Limb (tissue), 2 donors: Measurements from ENCODE around the gene SCUBE1.

ENCODE experiments used
- DNase-seq, 2 donors: peaks; one replicate each; pipeline ENCODE4 v3.0.0-alpha.2; 2016; ENCODE audit errors: extremely low spot score in 2 of 2

SCUBE1 gene

DNA sequence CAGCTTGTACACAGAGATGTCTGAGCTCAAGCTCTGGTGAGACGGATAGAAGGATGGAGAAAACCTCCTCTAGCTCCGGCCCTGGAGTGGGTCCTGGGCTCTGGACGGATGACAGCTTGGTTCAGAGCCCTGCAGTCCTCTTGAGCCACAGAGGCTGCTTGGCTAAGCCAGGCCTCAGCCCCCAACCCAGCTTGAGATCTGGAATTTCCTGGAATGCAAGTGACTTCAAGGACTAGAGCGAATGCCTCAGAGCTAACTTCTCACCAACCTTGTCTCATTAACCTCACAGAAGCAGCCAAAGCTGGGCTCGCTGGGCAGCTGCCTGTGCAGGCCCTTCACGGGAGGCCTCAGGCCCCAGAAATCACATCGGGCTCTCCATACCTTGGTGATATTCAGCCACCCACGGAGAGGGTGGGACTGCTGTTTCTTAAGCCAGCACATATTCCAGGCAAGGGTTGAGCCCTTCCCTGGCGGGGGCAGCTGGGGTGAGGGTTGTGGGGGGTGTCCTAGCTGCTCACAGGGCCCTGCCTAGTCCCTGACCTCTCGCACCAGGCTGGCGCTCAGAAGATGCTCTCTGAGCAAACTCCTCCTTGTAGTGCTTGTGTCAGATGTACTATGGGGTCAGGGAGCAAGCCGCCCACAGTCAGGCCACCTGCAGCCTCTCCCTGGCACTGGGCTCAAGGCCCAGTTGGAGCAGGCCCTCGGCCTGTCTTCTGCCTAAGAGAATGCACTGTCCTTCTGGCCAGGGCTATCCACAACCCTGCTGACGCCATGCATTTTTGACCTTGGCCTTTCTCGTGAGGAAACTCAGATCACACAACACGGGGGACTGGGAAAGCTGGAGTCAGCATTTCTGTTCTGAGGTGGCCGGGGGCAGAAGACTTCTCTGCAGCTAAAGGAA, 82.6 kb downstream of the SCUBE1 start:
- no peak for DNase-seq

DNA sequence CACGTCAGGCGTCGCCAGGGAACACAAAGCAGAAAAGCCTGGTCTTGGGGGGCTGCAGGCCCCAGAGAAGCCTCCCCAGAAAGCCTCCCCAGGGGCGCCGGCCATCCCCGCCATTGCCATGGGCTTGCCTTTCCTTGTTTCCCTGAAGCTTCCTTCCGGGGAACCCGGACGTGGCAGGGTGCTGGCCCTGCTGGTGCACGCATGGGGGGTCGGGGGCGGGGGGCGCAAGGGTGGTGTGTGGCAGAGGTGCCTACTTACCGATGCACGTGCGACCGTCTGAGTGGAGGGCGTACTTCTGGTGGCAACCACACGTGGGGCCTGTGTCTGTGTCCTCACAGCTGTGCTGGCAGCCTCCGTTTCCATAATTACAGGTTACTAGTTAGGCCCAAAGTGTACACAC, 85.2 kb downstream of the SCUBE1 start:
- no peak for DNase-seq

DNA sequence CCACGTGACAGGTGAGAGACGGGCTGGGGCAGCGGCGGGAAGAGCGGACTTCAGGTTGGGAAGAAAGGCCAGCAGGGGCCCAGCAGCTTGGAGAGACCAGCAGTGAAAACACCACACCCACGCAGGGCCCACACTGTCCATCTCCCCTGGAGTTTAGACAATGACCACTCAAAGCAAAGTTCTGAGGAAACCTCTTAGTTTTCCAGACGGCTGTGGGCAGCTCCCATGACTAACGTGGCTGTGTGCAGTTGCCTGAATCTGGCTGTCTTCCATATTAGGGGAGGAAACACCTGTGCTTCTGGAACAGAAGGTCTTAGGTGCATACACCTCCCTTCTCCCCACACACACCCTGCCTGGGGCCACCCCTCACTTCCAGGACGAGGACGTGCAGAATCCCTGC, 85.6 kb downstream of the SCUBE1 start:
- no peak for DNase-seq

DNA sequence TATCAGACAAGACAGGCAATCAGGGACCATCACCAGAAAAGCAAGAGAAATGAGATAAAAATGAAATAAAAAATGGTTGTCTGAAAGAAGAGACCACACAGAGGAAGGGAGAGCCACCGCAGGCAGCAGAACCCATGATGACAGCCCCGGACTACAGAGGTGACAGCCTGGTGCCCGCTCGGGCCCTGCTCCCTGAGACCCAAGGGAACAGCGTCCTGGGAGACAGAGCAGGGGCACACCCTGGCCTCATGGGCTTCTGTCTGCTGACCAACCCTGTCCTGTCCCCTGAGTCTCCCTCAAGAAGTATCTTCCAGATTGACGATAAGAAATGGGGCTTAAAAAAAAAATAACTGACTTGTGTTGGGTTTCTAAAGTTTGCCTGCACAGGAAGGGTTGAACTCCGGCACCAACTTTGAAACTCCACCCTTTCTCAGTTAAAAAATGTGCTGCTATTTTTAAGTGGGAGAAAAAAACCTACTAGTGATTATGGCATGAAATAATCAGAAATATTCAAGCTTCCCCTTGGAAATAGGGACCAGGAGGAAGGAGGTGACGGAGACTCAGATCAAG, 86.1 kb downstream of the SCUBE1 start:
- no peak for DNase-seq

DNA sequence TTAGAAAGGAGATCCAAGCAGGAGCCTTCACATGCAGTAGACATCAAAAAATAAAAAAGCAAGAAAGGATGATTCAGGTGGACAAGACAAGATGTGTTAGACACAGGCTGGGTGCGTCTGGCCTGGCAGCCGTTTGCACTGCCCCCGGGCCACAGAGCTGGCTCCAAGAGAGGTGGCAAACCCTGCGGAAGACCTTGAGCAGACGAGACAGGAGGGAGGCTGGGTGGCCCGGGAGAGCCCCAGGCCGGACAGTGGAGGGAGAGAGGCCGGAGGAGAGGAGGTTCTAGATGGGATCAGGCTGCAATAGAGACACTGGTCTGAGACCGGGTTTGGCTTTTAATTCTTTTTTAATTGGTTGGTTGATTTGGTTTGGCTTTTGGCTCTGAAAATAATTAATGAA, 86.6 kb downstream of the SCUBE1 start:
- no peak for DNase-seq

DNA sequence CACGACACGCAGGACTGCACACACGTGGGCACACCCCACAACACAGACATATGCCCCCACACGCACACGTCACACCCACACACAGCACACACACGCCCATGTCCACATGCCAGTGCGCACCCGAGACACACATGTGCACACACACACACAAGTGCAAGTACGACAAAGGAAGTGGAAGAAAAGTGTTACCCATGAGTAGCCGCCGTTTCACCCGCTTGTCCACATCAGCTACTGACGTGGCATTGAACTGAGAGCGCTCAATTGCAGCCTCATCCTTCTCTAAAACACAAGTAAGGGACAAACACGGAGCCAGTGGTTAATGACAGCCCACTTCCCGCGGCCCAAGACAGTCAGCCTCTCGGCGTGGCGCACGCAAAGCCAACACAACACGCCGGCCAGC, 87.9 kb downstream of the SCUBE1 start:
- no peak for DNase-seq

DNA sequence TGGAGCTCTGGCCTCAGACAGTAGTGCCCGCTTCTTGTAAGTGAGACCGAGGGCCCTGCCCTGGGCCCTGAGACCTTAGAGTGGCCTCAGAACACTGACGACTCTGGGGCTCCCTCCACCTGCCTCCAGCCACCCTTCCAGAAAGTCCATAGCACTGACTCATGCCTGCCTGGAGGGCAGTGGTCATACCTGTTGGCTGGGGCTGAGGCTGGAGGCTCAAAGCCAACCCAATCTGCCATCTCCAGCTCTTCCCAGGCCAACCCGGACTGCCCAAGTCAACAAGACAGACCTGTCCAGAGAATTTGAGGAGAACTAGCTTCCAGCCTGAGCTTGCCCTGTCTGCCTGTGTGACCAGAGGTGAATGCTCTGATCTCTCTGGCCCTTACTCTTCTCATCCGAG, 89.3 kb downstream of the SCUBE1 start:
- DNase-seq = no peak

DNA sequence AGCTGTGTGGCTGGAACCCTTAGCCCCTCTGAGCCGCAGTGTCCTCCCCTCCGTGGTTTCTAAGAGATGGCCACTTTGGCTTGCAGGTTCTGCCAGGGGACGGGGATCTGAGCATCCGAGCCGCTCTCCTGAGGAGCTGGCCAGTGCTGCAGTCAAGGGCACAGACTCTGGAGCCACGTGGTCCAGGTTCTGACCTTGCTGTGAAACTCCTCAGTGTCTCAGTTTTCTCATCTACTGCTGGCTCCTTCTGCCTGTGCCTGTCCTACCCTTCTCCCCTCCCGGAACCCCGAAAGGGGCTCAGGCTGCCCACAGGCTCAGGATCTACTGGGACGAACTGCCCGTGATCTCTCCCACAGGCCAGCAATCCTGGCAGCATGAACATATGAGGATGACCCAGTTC, 90.9 kb downstream of the SCUBE1 start:
- DNase-seq = no peak

DNA sequence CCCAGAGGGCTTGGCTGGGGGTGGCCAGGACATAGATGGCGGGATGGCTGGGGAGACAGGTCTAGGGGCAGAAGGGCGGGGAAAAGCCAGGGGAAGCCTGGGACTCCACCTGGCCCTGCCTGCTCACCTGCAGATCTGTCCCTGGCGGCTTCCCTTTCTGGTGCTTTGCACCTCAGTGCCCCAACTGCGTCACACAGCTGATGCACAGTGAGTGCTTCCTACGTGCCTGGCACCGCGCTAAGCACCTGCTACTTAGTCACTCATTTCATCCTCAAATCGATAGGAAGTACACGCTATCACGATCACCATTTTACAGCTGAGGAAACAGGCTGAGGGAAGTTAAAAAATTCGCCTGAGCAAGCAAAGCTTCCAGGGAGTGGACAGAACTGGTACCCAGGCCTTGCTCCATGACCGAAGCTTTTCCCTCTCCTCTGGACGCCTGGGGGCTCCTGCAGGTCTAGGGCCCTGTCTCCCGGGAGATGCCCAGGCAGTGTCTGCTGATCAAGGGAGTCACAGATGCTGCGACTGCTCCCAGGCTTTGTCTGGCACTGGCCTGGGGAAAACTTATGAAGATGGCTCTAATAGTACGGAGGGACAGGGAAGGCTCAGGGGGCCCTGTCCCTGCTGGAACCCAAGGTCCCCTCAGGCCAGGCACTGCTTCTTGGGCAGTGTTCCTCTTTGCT, 93.2 kb downstream of the SCUBE1 start:
- DNase-seq = no peak

DNA sequence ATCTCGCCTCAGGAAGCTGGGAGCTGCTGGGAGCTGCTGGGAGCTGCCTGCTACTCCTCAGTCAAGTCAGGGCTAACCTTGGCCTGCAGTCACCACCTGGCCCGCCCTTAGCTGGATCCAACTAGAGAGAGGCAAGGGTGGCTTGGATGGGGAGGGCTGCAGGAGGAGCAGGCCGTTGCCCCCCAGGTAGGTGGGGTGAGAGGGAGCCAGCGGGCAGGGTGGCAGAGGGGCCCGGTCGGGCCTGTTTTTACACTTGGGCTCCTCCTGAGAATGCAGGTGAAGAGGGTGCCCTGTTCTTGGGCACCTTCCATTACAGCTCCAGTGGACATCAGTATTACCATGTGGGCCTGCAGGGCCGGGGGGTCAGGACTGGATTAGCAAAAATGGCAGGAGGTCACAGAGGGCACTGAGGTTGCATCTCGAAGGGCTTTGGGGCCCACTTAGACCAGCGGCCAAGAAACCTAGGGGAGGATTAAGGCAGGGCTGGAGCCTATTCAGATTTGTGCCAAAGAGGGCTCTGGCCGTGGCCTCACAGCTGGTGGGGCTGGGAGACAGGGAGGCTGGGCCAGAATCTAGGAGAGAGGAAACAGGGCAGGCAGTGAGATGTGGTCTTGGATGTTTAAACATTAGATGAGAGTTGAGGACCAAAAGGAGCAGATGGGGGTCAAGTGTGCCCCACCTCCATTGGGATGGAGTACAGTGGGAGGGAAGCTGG, 95.5 kb downstream of the SCUBE1 start:
- no peak for DNase-seq

DNA sequence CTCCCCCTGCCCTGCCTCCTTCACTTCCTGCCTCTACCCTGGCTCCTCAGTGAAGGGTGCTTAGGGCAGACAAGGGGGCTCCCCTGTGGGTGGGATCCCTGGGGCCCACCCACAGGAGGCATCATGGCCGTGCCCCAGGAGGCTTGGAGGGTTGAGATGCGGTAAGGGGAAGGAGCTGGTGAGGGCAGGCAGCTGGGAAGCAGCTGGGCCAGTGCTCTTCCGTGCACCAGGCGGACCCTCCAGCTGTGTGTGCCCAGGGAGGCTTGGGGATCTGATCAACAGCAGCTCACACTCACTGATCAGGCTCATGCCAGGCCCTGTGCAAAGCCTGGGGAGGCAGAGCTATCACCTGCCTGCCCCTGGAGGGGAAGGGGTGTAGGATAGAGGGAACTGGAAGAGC, 97.0 kb downstream of the SCUBE1 start:
- DNase-seq = no peak

DNA sequence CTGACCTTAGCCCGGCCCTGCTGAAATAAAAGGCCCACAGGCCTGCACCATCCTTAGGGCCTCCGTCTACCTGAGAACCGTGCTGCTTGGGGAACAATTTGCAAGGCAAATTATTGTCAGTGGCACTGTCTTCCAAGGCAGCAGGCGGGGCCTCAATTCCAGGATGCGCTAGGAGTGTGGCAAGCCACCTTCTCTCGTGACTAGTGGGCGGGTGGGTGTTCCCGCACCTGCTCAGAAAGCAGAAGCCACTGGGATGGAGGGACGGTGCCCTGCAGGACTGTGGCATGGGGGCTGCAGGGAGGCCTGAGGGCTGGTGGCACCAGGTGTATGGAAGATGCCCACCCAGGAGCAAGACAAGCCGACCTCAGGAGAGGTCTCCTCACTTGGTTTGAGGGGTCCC, 97.5 kb downstream of the SCUBE1 start:
- DNase-seq = no peak

DNA sequence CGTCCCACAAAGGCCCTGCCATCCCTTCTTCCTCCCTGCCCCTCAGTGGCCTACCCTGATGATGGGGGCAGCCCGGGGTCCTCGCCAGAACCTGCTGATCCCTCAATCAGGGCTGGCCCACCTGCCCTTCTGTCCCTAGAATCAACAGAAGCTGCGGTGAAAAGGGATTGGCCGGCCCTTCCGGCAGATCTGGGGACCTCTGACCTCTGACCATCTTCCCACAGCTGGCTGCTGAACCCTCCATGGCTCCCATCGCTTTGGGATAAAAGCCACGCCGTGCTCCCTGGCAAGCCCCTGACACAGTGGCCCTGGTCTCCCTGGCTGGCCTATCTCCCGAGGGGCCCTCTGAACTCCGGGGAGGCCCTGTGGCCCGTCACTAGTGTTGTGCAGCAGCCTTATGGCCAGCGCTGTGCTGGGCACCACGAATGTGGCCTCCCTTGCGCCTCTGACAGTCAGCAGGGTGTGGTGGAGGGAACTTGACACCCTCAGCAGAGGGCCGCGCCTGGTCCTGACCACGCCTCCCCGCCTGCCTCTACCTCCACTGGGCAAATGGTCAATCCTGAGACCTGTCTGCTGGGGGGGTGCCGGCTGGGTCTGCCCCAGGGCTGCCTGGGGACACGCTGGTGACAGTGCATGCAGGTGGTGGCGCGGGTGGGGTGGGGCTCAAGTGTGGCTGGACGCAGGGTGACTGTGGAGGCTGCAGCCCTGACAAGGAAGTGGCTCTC, 98.2 kb downstream of the SCUBE1 start:
- DNase-seq = no peak

DNA sequence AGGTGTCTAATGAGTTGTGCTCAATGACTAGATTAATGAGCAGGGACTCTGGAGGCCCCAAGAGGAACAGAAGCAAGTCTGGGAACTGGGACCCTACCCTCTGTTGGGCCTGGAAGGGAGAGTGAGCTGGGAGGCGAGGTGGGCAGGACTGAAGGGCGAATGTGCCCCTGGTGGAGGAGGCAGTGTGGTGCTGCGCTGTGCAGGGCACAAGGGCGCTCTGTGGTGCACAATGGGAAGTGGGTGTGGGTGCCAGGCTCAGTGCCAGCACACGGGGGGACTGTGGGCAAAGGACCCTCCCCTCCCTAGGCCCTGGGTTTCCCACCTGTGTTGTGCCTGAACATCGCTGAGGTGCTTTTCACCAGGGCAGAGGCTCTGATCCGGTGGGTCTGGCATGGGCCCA, 98.8 kb downstream of the SCUBE1 start:
- no peak for DNase-seq

DNA sequence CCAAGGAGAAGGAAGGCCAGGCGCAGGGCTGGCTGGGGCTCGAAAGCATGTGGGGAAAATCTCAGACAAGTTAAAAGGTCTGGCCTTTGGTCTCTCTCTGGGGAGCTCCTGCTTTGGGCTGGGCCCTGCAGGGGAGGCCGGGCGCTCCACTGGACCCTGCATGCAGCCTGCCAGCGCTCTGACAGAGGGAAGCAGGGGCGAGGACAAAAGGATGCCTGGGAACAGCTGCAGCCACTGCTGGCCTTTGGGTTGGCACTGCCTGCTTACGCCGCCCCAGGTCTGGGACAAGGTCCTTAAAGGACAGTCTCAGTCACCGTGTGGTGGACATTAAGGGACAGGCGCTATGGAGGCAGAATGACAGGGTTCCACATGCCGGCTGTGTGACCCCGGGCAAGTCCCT, 99.8 kb downstream of the SCUBE1 start:
- DNase-seq = no peak

DNA sequence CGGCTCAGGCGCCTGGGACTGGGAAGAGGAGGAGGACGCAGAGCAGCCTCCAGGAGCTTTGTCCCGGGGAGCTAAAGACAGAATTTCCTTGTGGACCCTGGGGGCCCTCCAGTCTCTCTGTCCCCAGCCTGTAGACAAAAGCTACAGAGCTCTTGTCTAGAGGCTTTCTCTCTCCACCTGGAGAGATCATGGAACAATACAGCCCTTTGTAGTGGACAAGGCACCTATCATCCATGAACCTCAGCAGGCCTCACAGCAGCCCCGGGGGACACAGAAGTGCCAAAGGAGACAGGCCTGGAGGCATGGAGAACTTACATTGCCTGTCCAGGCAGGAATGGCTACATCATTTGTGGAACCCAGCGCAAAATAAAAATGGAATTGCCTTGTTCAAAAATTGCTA, 100.5 kb downstream of the SCUBE1 start:
- no peak for DNase-seq

DNA sequence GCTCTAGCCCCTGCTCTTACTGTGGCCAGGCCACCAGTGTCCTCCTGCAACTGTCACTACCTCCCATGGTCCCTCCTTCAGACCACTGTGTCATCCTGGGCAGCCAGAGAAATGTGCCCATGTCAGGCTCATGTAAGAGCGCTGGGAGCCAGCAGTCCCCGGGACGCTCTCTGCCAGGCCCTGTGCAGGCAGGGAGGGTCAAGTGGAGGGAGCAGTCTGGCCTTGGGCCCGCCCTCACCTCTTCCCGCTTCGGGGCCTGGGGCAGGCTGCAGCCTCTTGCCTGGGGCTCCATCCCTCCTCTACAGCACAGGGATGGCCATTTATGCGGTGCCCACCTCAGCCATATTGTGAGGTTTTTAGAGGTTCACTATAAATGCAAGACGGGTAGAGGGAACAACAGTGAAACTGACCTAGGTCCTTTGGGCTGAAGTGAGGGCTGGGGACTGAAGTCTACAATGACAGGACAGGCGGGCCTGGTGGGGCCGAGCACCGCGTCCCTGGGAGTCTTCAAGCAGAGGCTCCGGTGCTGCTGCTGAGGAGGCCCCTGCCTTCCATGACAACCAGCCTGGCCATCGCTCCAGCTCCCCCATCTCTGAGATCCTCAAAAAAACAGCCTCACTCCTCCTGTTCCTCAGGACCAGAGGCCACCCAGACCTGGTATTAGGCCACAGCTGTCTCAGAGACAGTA, 101.3 kb downstream of the SCUBE1 start:
- DNase-seq = no peak

DNA sequence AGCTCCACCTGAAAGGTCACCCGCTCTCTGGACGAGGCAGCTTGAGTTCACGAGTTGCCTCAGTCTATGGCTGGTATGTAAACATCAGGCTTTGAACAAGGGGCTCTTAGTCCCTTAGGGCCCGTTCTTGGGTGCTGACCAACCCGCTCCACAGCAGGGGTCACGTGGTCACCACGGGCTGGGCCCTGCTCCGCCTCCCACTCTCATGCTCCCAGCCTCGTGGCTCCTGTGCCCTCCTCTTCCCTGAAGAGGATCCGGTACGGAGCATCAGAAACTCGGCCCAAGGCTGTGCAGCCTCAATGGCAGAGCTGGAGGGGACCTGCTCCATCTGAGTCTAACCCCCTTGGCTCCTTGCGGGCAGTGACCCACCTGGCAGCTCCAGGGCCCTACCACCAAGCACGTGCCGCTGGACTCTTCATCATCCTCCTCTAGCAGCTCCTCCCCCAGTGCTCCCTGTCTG, 102.0 kb downstream of the SCUBE1 start:
- no peak for DNase-seq

DNA sequence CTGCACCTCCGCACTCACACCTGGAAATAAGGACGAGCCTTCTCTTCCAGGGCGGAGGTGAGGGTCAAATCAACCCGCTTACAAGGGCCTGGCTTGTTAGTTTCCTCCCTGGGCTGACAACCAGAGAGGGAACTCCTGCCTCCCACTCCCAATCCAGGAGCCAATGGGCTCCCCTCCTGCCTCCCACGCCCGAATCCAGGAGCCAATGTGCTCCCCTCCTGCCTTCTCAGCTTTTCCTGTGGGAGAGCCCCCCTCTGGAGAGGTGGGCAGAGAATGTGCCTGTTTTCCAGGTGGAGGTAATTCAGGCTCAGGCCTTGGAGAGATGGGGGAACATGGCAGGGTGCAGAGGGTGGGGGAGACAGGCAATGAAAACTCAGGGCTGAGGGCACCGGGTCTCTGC, 102.6 kb downstream of the SCUBE1 start:
- DNase-seq = no peak

DNA sequence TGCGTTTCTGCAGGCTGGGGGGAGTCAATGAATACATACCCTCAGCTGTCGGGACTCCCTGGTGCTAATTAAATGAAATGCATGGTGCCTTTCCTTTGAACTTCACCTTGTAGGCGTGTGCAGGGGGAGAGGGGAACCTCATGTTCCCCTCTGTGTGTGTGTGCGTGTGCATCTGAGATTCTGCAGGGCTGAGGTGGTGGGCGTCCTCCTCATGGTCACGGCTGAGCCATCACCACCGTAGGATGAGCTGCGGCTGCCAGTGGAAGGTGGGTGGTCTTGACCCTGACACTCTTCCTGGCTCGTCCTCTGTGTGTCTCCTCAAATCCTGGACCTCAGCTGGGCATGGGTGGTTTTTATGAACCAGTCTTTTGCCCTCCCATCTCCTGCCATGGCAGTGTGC, 103.2 kb downstream of the SCUBE1 start:
- DNase-seq = no peak
